Body of pancreas (tissue), 4 donors: Measurements from ENCODE around the gene NDRG3. TPM values are rescaled to one million over a fixed set of nuclear protein-coding genes. Genes with fewer than 3 reads are reported as not detected.

Experiments used
- ATAC-seq: fragments of 150-250 bp; one replicate; pipeline ENCODE4 v1.9.1; 2016
- DNase-seq, 4 donors: peaks; one replicate each; pipeline ENCODE4 v3.0.0-alpha.2; 2019
- H3K27ac ChIP-seq, 4 donors: fragments of 200-600 bp; sonication (generic); 1 replicate in 3 of 4; 2 replicates in 1 of 4; pipeline versions ENCODE4 v1.5.1 to v1.6.1; 2016 to 2019; ENCODE audit warnings: mild to moderate bottlenecking in 1 of 4, mixed read lengths in 1 of 4, moderate library complexity in 1 of 4
- H3K27me3 ChIP-seq, 2 donors: fragments of 200-600 bp; sonication (generic); one replicate each; pipeline ENCODE4 v1.6.0; 2016; ENCODE audit warnings: mild to moderate bottlenecking in 1 of 2
- H3K36me3 ChIP-seq, 2 donors: fragments of 200-600 bp; sonication (generic); replicated peaks in 1 of 2; 2 replicates each; pipeline ENCODE4 v1.5.1; 2016; ENCODE audit warnings: low read depth in 2 of 2; ENCODE audit not compliant: insufficient read depth in 1 of 2
- H3K4me1 ChIP-seq: fragments of 200-600 bp; sonication (generic); one replicate; pipeline ENCODE4 v1.6.0; 2016
- H3K4me3 ChIP-seq, 2 donors: fragments of 200-600 bp; sonication (generic); 1 replicate in 1 of 2; 2 replicates in 1 of 2; pipeline ENCODE4 v1.5.1; 2016 to 2019
- H3K9me3 ChIP-seq, 3 donors: fragments of 200-600 bp; sonication (generic); 1 replicate in 2 of 3; 2 replicates in 1 of 3; pipeline ENCODE4 v1.5.1; 2016
- CTCF ChIP-seq, 7 experiments: fragments of 450-650 bp in 4 of 7; fragments of 200-600 bp in 3 of 7; sonication (generic) in 3 of 7; IDR thresholded peaks; one replicate each; pipeline ENCODE4 v1.5.1; 2016 to 2019; ENCODE audit warnings: antibody characterized with exemption in 7 of 7
- POLR2A ChIP-seq, 3 donors: fragments of 450-650 bp; IDR thresholded peaks; one replicate each; pipeline ENCODE4 v1.6.1; 2016; ENCODE audit warnings: antibody characterized with exemption in 3 of 3, mild to moderate bottlenecking in 2 of 3
- WGBS, 2 donors: methylation state at CpG; one replicate each; pipeline ENCODE4 v1.1.5; 2017; 5-methylcytosine and 5-hydroxymethylcytosine counted together
- intact Hi-C: fragments of 100-400 bp; cut with DNase I; formaldehyde crosslinking; loops from one replicate; pipeline ENCODE4 v1.15.1; 2023
- total RNA-seq, 2 donors: library from RNA; depleted of rRNA; stranded (reverse); fragments of >200 nt; gene quantifications; one replicate each; pipeline ENCODE4 v1.1.0, GENCODE V29; 2016

NDRG3 gene
- total RNA-seq, 2 donors from 2014 or later, result 9.2 to 11.9 TPM

- no peak for ATAC-seq
- H3K36me3 ChIP-seq, result peaks cover 0 to 2% of the 10 kb centered on the region in 2 donors
- intact Hi-C loops, result no loop called here
These were observed 10.6 kb upstream of the NDRG3 start for GRCh38 chr20:36756496-36756895.

GRCh38 chr20:36754656-36755222 is 8.8 kb upstream of the NDRG3 start:
- peak; percentile 38 to 69 (median 52) for DNase-seq
- ATAC-seq, result peak; percentile 81
- H3K36me3 ChIP-seq, result peaks cover 0 to 2% of the 10 kb centered on the region in 2 donors
- H3K27ac ChIP-seq, result no peak overlapping the region
- no peak overlapping the region for H3K4me3 ChIP-seq
- no peaks in the 10 kb centered on the region for H3K4me1 ChIP-seq
- no peaks in the 10 kb centered on the region for H3K27me3 ChIP-seq
- peak; percentile 56 to 77 (median 64) for TF ChIP-seq CTCF (IDR thresholded peaks at IDR 0.05)
- TF ChIP-seq POLR2A (IDR thresholded peaks at IDR 0.05), result no peak
- WGBS, 2 donors, result 9 to 12% methylated on average over 2 of the region's 2 CpGs
- intact Hi-C loops, result no loop called here
- no peaks in the 10 kb centered on the region for H3K9me3 ChIP-seq

More at GRCh38 chr20:36756496-36756895, 10.6 kb upstream of the NDRG3 start:
- TF ChIP-seq CTCF (IDR thresholded peaks at IDR 0.05) (no peak), POLR2A (IDR thresholded peaks at IDR 0.05) (no peak)
- peak overlapping the region in 1 of 4 donors; percentile 41 for H3K27ac ChIP-seq
- DNase-seq, result no peak
- H3K4me1 ChIP-seq, result no peaks in the 10 kb centered on the region
- H3K9me3 ChIP-seq, result no peaks in the 10 kb centered on the region
- H3K27me3 ChIP-seq, result no peaks in the 10 kb centered on the region
- H3K4me3 ChIP-seq, result no peak overlapping the region

- intact Hi-C loops, result no loop called here
- DNase-seq (no peak), ATAC-seq (no peak)
- no peak for TF ChIP-seq POLR2A (IDR thresholded peaks at IDR 0.05)
- TF ChIP-seq CTCF (IDR thresholded peaks at IDR 0.05), result no peak
- H3K4me1 ChIP-seq, result no peaks in the 10 kb centered on the region
- H3K4me3 ChIP-seq, result no peak overlapping the region
- H3K27ac ChIP-seq, result no peak overlapping the region
- whole genome bisulfite sequencing, 2 donors, result 89 to 91% methylated on average over 5 of the region's 5 CpGs
- H3K36me3 ChIP-seq, result peaks cover 0 to 2% of the 10 kb centered on the region in 2 donors
- no peaks in the 10 kb centered on the region for H3K27me3 ChIP-seq
- H3K9me3 ChIP-seq, result no peaks in the 10 kb centered on the region
These were observed 6.7 kb upstream of the NDRG3 start for GRCh38 chr20:36752582-36752981.

DNA sequence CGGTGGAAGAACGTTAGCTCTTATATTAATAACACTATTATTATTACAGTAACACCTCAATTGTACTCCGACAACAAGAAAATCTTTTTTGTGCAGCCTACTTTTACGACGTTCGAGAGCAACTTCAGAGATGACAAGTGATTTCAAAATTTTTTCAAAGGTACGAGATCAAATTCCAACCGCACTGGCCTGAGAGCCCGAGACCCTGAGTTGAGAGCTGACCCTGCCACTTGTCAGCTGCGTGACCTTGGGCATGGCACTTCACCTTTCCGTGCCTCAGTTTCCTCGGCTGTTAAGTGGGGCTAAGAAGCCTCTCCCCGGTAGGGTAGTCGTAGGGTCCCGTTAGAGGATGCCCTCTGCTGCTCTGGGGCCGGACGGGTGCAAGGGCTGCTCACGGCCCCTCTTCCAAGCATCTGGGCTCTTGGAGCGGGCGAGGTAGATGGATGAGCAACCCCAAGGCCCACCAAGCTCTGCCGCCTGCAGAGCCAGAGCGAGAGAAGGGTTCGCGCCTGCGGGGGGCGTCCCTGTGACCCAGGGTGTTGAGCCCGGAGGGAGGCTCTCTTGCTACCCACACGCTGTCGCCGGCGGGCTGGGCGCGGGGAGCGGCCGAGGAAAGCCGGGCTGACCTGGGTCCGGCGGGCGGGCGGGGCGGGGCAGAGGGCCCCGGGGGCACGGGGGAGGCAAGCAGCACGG is 510 bp downstream of the NDRG3 start:
- peaks cover 19% of the 10 kb centered on the region for H3K4me1 ChIP-seq
- H3K9me3 ChIP-seq, result no peaks in the 10 kb centered on the region
- WGBS, 2 donors, result 2 to 4% methylated on average over 17 to 30 of the region's 44 CpGs
- no peaks in the 10 kb centered on the region for H3K27me3 ChIP-seq
- ATAC-seq (peak; percentile 49), DNase-seq (peak in 3 of 4 donors; percentile 13 to 37 (median 21))
- no peak for TF ChIP-seq POLR2A (IDR thresholded peaks at IDR 0.05)
- TF ChIP-seq CTCF (IDR thresholded peaks at IDR 0.05), result no peak
- no peaks in the 10 kb centered on the region for H3K36me3 ChIP-seq
- intact Hi-C loops, result no loop called here
- H3K27ac ChIP-seq, result peak overlapping the region; percentile 23 to 72 (median 56)
- peak overlapping the region; percentile 53 to 93 for H3K4me3 ChIP-seq
